DMS79 (cell line): ENCODE data around the gene PARM1.

ENCODE experiments used
- DNase-seq: peaks from one replicate; lab custom pipeline; 2025; lab: John Stamatoyannopoulos, UW

PARM1 gene

GRCh38 chr4:74932832-74933561 lies at the start of gene PARM1:
Gene PARM1 (plus strand): TSS chr4:74933116. CDS start chr4:74933328, 212 bp downstream.
- DNase-seq = peak; percentile 68

- no peak for DNase-seq
Observed at GRCh38 chr4:74884266-74884665, 48.6 kb upstream of the PARM1 start.

- DNase-seq = peak; percentile 58
Observed at GRCh38 chr4:74886484-74886883, 46.4 kb upstream of the PARM1 start.

GRCh38 chr4:74890341-74890740 lies 42.6 kb upstream of the PARM1 start:
- DNase-seq = no peak

GRCh38 chr4:74891037-74891436 lies 41.9 kb upstream of the PARM1 start:
- DNase-seq = no peak

- DNase-seq = no peak
Observed at GRCh38 chr4:74893171-74893570, 39.7 kb upstream of the PARM1 start.

GRCh38 chr4:74896595-74896994 lies 36.3 kb upstream of the PARM1 start:
- no peak for DNase-seq

- DNase-seq = no peak
Observed at GRCh38 chr4:74897386-74897785, 35.5 kb upstream of the PARM1 start.

GRCh38 chr4:74900862-74901261 lies 32.1 kb upstream of the PARM1 start:
- no peak for DNase-seq

- DNase-seq = no peak
Observed at GRCh38 chr4:74904509-74905065, 28.3 kb upstream of the PARM1 start.

- DNase-seq = no peak
Observed at GRCh38 chr4:74906771-74907170, 26.1 kb upstream of the PARM1 start.

GRCh38 chr4:74919783-74920182 lies 13.1 kb upstream of the PARM1 start:
- no peak for DNase-seq

- DNase-seq = no peak
Observed at GRCh38 chr4:74920704-74921103, 12.2 kb upstream of the PARM1 start.

- DNase-seq = no peak
Observed at GRCh38 chr4:74921490-74921889, 11.4 kb upstream of the PARM1 start.

- no peak for DNase-seq
Observed at GRCh38 chr4:74926007-74926406, 6.9 kb upstream of the PARM1 start.

- DNase-seq = no peak
Observed at GRCh38 chr4:74930162-74930561, 2.8 kb upstream of the PARM1 start.

- DNase-seq = no peak
Observed at GRCh38 chr4:74931376-74931775, 1.5 kb upstream of the PARM1 start.

GRCh38 chr4:74932010-74932409 lies 906 bp upstream of the PARM1 start:
- DNase-seq = no peak

- DNase-seq = no peak
Observed at GRCh38 chr4:74933562-74934015, 673 bp downstream of the PARM1 start.

- DNase-seq = peak; percentile 17
Observed at GRCh38 chr4:74934016-74934831, 1.3 kb downstream of the PARM1 start.

GRCh38 chr4:74934888-74935287 lies 2.0 kb downstream of the PARM1 start:
- DNase-seq = no peak

GRCh38 chr4:74941123-74941522 lies 8.2 kb downstream of the PARM1 start:
- no peak for DNase-seq
